OCI-LY7 (cell line): Measurements from ENCODE around the gene WWOX. TPM values are rescaled to one million over a fixed set of nuclear protein-coding genes. Genes with fewer than 3 reads are reported as not detected.

ENCODE experiments used
- BruUV-seq: library from RNA; stranded (reverse); fragments of 400-500 nt; replicated peaks from 2 replicates; lab custom pipeline; 2021; lab: Mats Ljungman, UMichigan
- CTCF ChIA-PET: fragments of 300-600 bp; sonication (Branson Sonifier 250); formaldehyde crosslinking; loops from one replicate; lab custom pipeline; 2022; ENCODE audit warnings: antibody characterized with exemption; ENCODE audit not compliant: unreplicated experiment; lab: Charles Lee
- POLR2A ChIA-PET: fragments of 300-600 bp; sonication (Branson Sonifier 250); formaldehyde crosslinking; loops from one replicate; lab custom pipeline; 2022; ENCODE audit warnings: antibody characterized with exemption; lab: Charles Lee
- DNase-seq: peaks from one replicate; pipeline ENCODE4 v3.0.0-alpha.2; 2015; ENCODE audit warnings: low spot score
- H2AFZ ChIP-seq: fragments of 200-600 bp; sonication (generic), shearing (Covaris generic); 2 replicates; pipeline ENCODE4 v1.6.1; 2014; ENCODE audit warnings: mild to moderate bottlenecking, antibody characterized with exemption, low read length, moderate library complexity
- H3K27ac ChIP-seq: fragments of 200-600 bp; sonication (generic); 2 replicates; pipeline ENCODE4 v1.5.1; 2014; ENCODE audit warnings: mixed run types, low read depth, mild to moderate bottlenecking, moderate library complexity, low read length, inconsistent platforms; ENCODE audit not compliant: poor library complexity, severe bottlenecking
- H3K36me3 ChIP-seq: fragments of 200-600 bp; sonication (generic); 2 replicates; pipeline ENCODE4 v1.6.1; 2014; ENCODE audit warnings: mild to moderate bottlenecking, antibody characterized with exemption, low read length, moderate library complexity, mixed read lengths; ENCODE audit not compliant: insufficient read depth
- H3K4me1 ChIP-seq: fragments of 200-600 bp; sonication (generic); 2 replicates; pipeline ENCODE4 v1.5.1; 2014; ENCODE audit warnings: mild to moderate bottlenecking, low read length; ENCODE audit not compliant: insufficient read depth, poor library complexity, severe bottlenecking
- H3K4me2 ChIP-seq: fragments of 200-600 bp; sonication (generic); 2 replicates; pipeline ENCODE4 v1.6.1; 2014; ENCODE audit warnings: mild to moderate bottlenecking, low read length
- H3K4me3 ChIP-seq: fragments of 200-600 bp; sonication (generic); 2 replicates; pipeline ENCODE4 v1.5.1; 2014; ENCODE audit warnings: mild to moderate bottlenecking, low read depth, low read length; ENCODE audit not compliant: poor library complexity, severe bottlenecking
- H3K79me2 ChIP-seq: fragments of 200-600 bp; sonication (generic); 2 replicates; pipeline ENCODE4 v1.6.1; 2016; ENCODE audit warnings: low read depth, mild to moderate bottlenecking, low read length, moderate library complexity, mixed read lengths; ENCODE audit not compliant: insufficient read depth
- H3K9me2 ChIP-seq: fragments of 200-600 bp; sonication (generic); 2 replicates; pipeline ENCODE4 v1.6.1; 2016; ENCODE audit warnings: mild to moderate bottlenecking, low read length, mixed read lengths; ENCODE audit not compliant: insufficient read depth
- H3K9me3 ChIP-seq: fragments of 200-600 bp; sonication (generic); 2 replicates; pipeline ENCODE4 v1.6.1; 2014; ENCODE audit warnings: mild to moderate bottlenecking, mixed run types, low read length, mixed read lengths
- H4K20me1 ChIP-seq: fragments of 200-600 bp; sonication (generic); 2 replicates; pipeline ENCODE4 v1.6.1; 2014; ENCODE audit warnings: mild to moderate bottlenecking, antibody characterized with exemption, low read length, moderate library complexity, mixed read lengths; ENCODE audit not compliant: insufficient read depth
- EZH2phosphoT487 ChIP-seq: fragments of 200-600 bp; sonication (generic); IDR thresholded peaks from 2 replicates; pipeline ENCODE4 v1.6.1; 2018; ENCODE audit warnings: low read depth, borderline replicate concordance, mild to moderate bottlenecking, mixed run types, antibody characterized with exemption, low read length, moderate library complexity, mixed read lengths
- intact Hi-C: fragments of 100-400 bp; cut with micrococcal nuclease; formaldehyde crosslinking; loops from one replicate; pipeline ENCODE4 v1.10.0; 2022; ENCODE audit not compliant: unreplicated experiment
- total RNA-seq, 2 experiments: library from RNA; depleted of rRNA in 1 of 2; stranded (reverse); fragments of >200 nt in 1 of 2; shearing (Covaris generic) in 1 of 2; gene quantifications; 2 replicates each; pipeline ENCODE4 v1.2.3, GENCODE V29; 2014 to 2022
- TF ChIP-seq, protein P1 (sequence below): fragments of 200-600 bp; sonication (generic); conservative IDR thresholded peaks from 2 replicates; pipeline ENCODE4 v1.5.1; 2014; ENCODE audit warnings: mild to moderate bottlenecking, antibody characterized with exemption, low read length, moderate library complexity, mixed read lengths

The WWOX gene
- total RNA-seq, 2 experiments from 2014 or later: 40.2 to 47.6 TPM

DNA sequence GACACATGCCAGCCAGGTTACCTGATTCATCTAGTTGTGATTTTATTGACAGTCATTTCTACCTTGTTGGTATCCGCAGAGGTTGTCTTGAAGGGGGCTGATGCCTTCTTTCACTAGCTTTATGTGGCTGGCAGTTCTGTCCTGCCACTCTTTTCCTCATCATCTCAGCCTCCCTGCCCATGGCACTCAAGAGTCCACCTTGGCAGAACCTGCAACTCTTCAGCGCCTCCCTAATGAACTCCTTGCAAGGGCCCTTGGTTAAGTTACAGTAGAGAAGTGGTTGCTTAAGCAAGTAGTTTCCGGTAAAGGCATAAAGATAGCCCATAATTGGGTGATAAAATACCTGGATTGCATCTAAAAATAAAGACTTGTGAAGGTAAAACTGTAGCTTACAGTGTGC, 489.9 kb downstream of the WWOX start:
- Histone ChIP-seq H2AFZ (no peak overlapping the region), H3K4me3 (no peak overlapping the region), H3K36me3 (no peaks in the 10 kb centered on the region), H4K20me1 (no peaks in the 10 kb centered on the region; the same call in 1 of the 2 replicates), H3K9me2 (no peaks in the 10 kb centered on the region), H3K4me1 (no peaks in the 10 kb centered on the region), H3K4me2 (no peak overlapping the region), H3K27ac (no peak overlapping the region), H3K79me2 (no peaks in the 10 kb centered on the region), H3K9me3 (no peaks in the 10 kb centered on the region)
- intact Hi-C loops: no loop called here
- BruUV-seq: no TSS peak
- TF ChIP-seq, protein P1, sequence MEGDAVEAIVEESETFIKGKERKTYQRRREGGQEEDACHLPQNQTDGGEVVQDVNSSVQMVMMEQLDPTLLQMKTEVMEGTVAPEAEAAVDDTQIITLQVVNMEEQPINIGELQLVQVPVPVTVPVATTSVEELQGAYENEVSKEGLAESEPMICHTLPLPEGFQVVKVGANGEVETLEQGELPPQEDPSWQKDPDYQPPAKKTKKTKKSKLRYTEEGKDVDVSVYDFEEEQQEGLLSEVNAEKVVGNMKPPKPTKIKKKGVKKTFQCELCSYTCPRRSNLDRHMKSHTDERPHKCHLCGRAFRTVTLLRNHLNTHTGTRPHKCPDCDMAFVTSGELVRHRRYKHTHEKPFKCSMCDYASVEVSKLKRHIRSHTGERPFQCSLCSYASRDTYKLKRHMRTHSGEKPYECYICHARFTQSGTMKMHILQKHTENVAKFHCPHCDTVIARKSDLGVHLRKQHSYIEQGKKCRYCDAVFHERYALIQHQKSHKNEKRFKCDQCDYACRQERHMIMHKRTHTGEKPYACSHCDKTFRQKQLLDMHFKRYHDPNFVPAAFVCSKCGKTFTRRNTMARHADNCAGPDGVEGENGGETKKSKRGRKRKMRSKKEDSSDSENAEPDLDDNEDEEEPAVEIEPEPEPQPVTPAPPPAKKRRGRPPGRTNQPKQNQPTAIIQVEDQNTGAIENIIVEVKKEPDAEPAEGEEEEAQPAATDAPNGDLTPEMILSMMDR: no peak
- TF ChIP-seq EZH2phosphoT487: no peak
- CTCF ChIA-PET: no interaction called here
- POLR2A ChIA-PET: interaction anchor here (0.6 kb wide), 1 partner anchor 374 kb away, joined by 4 read pairs; no protein-coding TSS in a partner anchor
- no peak for DNase-seq

DNA sequence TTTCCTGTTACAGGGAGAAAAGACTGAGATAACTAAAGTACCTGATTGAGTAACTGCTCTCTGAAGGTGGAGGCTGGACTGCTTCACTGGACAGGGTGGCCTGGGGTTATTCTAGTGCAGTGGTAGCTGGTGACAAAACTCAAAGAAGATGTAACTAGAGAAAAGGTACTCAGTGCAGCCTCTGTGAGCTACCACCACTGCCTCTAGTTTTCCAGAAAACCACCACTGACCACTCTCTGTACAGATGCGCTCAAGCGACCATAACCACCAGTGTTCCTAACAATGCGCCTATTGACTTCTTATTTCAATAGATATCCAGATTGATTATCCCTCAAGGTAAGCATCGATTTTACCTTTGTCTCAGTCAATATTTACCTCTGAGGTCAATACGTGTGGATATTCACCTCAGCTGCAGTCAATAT, 492.2 kb downstream of the WWOX start:
- intact Hi-C loops: loop anchor here (10.0 kb wide), 1 partner anchor 183 kb away; no protein-coding TSS in a partner anchor
- Histone ChIP-seq H3K36me3 (no peaks in the 10 kb centered on the region), H2AFZ (no peak overlapping the region), H3K4me1 (no peaks in the 10 kb centered on the region), H3K9me3 (no peaks in the 10 kb centered on the region), H3K9me2 (no peaks in the 10 kb centered on the region), H3K27ac (no peak overlapping the region), H3K79me2 (no peaks in the 10 kb centered on the region), H3K4me3 (no peak overlapping the region), H4K20me1 (no peaks in the 10 kb centered on the region; the same call in 1 of the 2 replicates), H3K4me2 (no peak overlapping the region)
- BruUV-seq: no TSS peak
- no peak for DNase-seq
- TF ChIP-seq, protein P1: no peak
- no peak for TF ChIP-seq EZH2phosphoT487
- POLR2A ChIA-PET: no interaction called here
- CTCF ChIA-PET: no interaction called here

DNA sequence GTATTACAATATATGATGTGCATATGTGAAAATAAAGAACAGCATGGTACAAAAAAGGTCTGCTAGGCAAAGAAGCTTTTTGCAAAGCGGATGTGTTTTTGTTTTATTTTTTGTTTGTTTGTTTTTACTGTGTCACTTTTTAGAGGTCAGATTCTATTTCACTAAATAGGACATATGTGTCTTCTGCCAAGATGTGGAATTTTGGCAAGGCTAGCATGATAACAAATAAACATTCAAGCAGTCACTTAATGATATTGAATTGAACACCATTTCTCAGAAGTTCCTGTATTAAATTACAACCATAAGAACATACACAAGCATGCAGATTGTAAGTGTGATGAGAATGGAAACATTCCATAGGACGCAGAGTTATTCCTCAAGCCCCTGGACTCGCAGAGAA, 492.7 kb downstream of the WWOX start:
- DNase-seq: no peak
- intact Hi-C loops: loop anchor here (10.0 kb wide), 1 partner anchor 183 kb away; no protein-coding TSS in a partner anchor
- Histone ChIP-seq H3K36me3 (no peaks in the 10 kb centered on the region), H3K4me3 (no peak overlapping the region), H3K9me3 (no peaks in the 10 kb centered on the region), H3K4me1 (no peaks in the 10 kb centered on the region), H3K27ac (no peak overlapping the region), H3K79me2 (no peaks in the 10 kb centered on the region), H4K20me1 (no peaks in the 10 kb centered on the region; the same call in 1 of the 2 replicates), H3K4me2 (no peak overlapping the region), H3K9me2 (no peaks in the 10 kb centered on the region), H2AFZ (no peak overlapping the region)
- CTCF ChIA-PET: no interaction called here
- TF ChIP-seq, protein P1: no peak
- TF ChIP-seq EZH2phosphoT487: no peak
- POLR2A ChIA-PET: no interaction called here
- BruUV-seq: no TSS peak
